Astrocyte (in vitro differentiated cells and primary cell): ENCODE data around the gene CHST11. TPM values are rescaled to one million over a fixed set of nuclear protein-coding genes. Genes with fewer than 3 reads are reported as not detected.

ENCODE experiments used
- DNase-seq: peaks from one replicate; pipeline ENCODE4 v3.0.0-alpha.2; 2010; ENCODE audit warnings: low read depth
- FAIRE-seq: peaks from 2 replicates; lab custom pipeline; 2011; peaks lifted over from hg19 to GRCh38; lab: Jason Lieb, UNC
- H2AFZ ChIP-seq: 2 replicates; pipeline ENCODE4 v1.6.0; 2012; ENCODE audit warnings: low read depth, low read length, inconsistent platforms
- H3K27ac ChIP-seq: 2 replicates; pipeline ENCODE4 v1.5.1; 2011; ENCODE audit warnings: low read depth, low read length, inconsistent platforms
- H3K27me3 ChIP-seq: 2 replicates; pipeline ENCODE4 v1.6.0; 2011; ENCODE audit warnings: low read length, inconsistent platforms; ENCODE audit not compliant: insufficient read depth
- H3K36me3 ChIP-seq: 2 replicates; pipeline ENCODE4 v1.5.1; 2011; ENCODE audit warnings: low read length, inconsistent platforms; ENCODE audit not compliant: insufficient read depth
- H3K4me1 ChIP-seq: 2 replicates; pipeline ENCODE4 v1.5.1; 2011; ENCODE audit warnings: low read length, inconsistent platforms; ENCODE audit not compliant: insufficient read depth
- H3K4me2 ChIP-seq: 2 replicates; pipeline ENCODE4 v1.6.0; 2012; ENCODE audit warnings: low read length, inconsistent platforms
- H3K4me3 ChIP-seq: 2 replicates; pipeline ENCODE4 v1.5.1; 2011; ENCODE audit warnings: low read depth, mild to moderate bottlenecking, low read length, inconsistent platforms; ENCODE audit not compliant: insufficient read depth
- H3K79me2 ChIP-seq: 2 replicates; pipeline ENCODE4 v1.6.0; 2012; ENCODE audit warnings: mild to moderate bottlenecking, low read length, inconsistent platforms; ENCODE audit not compliant: insufficient read depth
- H3K9ac ChIP-seq: 2 replicates; pipeline ENCODE4 v1.6.0; 2012; ENCODE audit warnings: mild to moderate bottlenecking, low read length, inconsistent platforms
- H3K9me3 ChIP-seq: 2 replicates; pipeline ENCODE4 v1.5.1; 2012; ENCODE audit warnings: low read depth, mild to moderate bottlenecking, low read length, inconsistent platforms; ENCODE audit not compliant: insufficient read depth
- H4K20me1 ChIP-seq: 2 replicates; pipeline ENCODE4 v1.6.0; 2012; ENCODE audit warnings: low read length, inconsistent platforms; ENCODE audit not compliant: insufficient read depth
- H3K27ac Mint-ChIP-seq: one replicate; pipeline ENCODE4 v1.8.0; 2021; ENCODE audit warnings: mild to moderate bottlenecking, mixed read lengths; ENCODE audit not compliant: unreplicated experiment
- H3K27me3 Mint-ChIP-seq: one replicate; pipeline ENCODE4 v1.8.0; 2021; ENCODE audit warnings: low read depth, mixed read lengths; ENCODE audit not compliant: unreplicated experiment
- H3K36me3 Mint-ChIP-seq: one replicate; pipeline ENCODE4 v1.8.0; 2021; ENCODE audit warnings: low read depth, mixed read lengths; ENCODE audit not compliant: unreplicated experiment
- H3K4me1 Mint-ChIP-seq: one replicate; pipeline ENCODE4 v1.8.0; 2021; ENCODE audit warnings: low read depth, mixed read lengths; ENCODE audit not compliant: unreplicated experiment
- H3K4me3 Mint-ChIP-seq: one replicate; pipeline ENCODE4 v1.8.0; 2021; ENCODE audit warnings: mild to moderate bottlenecking, moderate library complexity, mixed read lengths; ENCODE audit not compliant: unreplicated experiment
- H3K9me3 Mint-ChIP-seq: one replicate; pipeline ENCODE4 v1.8.0; 2021; ENCODE audit warnings: mild to moderate bottlenecking, mixed read lengths; ENCODE audit not compliant: unreplicated experiment
- CTCF ChIP-seq: IDR thresholded peaks from 2 replicates; pipeline ENCODE4 v1.5.1; 2011; ENCODE audit warnings: low read depth, mild to moderate bottlenecking, inconsistent platforms, low read length, moderate library complexity; ENCODE audit not compliant: insufficient read depth
- EZH2 ChIP-seq: IDR thresholded peaks from 2 replicates; pipeline ENCODE4 v1.6.1; 2012; ENCODE audit warnings: mild to moderate bottlenecking, low read length, inconsistent platforms; ENCODE audit not compliant: insufficient read depth
- total RNA-seq: library from RNA; stranded (reverse); gene quantifications from 2 replicates; pipeline ENCODE4 v1.2.1, GENCODE V29; 2021

CHST11 gene
- total RNA-seq, 1 donor from 2014 or later: 30.2 TPM

- peaks cover 16% of the 10 kb centered on the region for H3K4me1 ChIP-seq
- no peak overlapping the region for H3K4me3 ChIP-seq
- H3K27me3 ChIP-seq: no peaks in the 10 kb centered on the region
- peaks cover 71% of the 10 kb centered on the region for H4K20me1 ChIP-seq
- no peaks in the 10 kb centered on the region for H3K9me3 ChIP-seq
- no peak for DNase-seq
- Mint-ChIP-seq H3K9me3 (no peaks in the 10 kb centered on the region), H3K27me3 (no peaks in the 10 kb centered on the region), H3K4me3 (no peak overlapping the region), H3K27ac (no peak overlapping the region), H3K4me1 (peaks cover 34% of the 10 kb centered on the region), H3K36me3 (no peaks in the 10 kb centered on the region)
- TF ChIP-seq CTCF (no peak), EZH2 (no peak)
- no peak for FAIRE-seq
- peaks cover 82% of the 10 kb centered on the region for H3K79me2 ChIP-seq
- H3K9ac ChIP-seq: no peak overlapping the region
- no peaks in the 10 kb centered on the region for H3K36me3 ChIP-seq
- H3K27ac ChIP-seq: no peak overlapping the region
- no peak overlapping the region for H3K4me2 ChIP-seq
- H2AFZ ChIP-seq: no peak overlapping the region
Observed at GRCh38 chr12:104517880-104518279, 61.1 kb downstream of the CHST11 start.

GRCh38 chr12:104519190-104520019, 62.7 kb downstream of the CHST11 start:
- Mint-ChIP-seq H3K36me3 (no peaks in the 10 kb centered on the region), H3K4me3 (no peak overlapping the region)
- H3K27ac ChIP-seq: no peak overlapping the region

More at GRCh38 chr12:104519190-104520019, 62.7 kb downstream of the CHST11 start:
- Mint-ChIP-seq H3K4me1 (peaks cover 35% of the 10 kb centered on the region), H3K27me3 (no peaks in the 10 kb centered on the region), H3K27ac (no peak overlapping the region), H3K9me3 (no peaks in the 10 kb centered on the region)
- FAIRE-seq: no peak
- Histone ChIP-seq H2AFZ (no peak overlapping the region), H3K27me3 (no peaks in the 10 kb centered on the region), H3K4me1 (peaks cover 4% of the 10 kb centered on the region), H3K36me3 (no peaks in the 10 kb centered on the region), H3K79me2 (peaks cover 81% of the 10 kb centered on the region), H3K9me3 (no peaks in the 10 kb centered on the region), H4K20me1 (peaks cover 75% of the 10 kb centered on the region), H3K9ac (no peak overlapping the region), H3K4me3 (no peak overlapping the region), H3K4me2 (no peak overlapping the region)
- TF ChIP-seq EZH2 (no peak), CTCF (no peak)
- DNase-seq: no peak
